Measurements from ENCODE around the gene STEEP1.

STEEP1 gene

DNA sequence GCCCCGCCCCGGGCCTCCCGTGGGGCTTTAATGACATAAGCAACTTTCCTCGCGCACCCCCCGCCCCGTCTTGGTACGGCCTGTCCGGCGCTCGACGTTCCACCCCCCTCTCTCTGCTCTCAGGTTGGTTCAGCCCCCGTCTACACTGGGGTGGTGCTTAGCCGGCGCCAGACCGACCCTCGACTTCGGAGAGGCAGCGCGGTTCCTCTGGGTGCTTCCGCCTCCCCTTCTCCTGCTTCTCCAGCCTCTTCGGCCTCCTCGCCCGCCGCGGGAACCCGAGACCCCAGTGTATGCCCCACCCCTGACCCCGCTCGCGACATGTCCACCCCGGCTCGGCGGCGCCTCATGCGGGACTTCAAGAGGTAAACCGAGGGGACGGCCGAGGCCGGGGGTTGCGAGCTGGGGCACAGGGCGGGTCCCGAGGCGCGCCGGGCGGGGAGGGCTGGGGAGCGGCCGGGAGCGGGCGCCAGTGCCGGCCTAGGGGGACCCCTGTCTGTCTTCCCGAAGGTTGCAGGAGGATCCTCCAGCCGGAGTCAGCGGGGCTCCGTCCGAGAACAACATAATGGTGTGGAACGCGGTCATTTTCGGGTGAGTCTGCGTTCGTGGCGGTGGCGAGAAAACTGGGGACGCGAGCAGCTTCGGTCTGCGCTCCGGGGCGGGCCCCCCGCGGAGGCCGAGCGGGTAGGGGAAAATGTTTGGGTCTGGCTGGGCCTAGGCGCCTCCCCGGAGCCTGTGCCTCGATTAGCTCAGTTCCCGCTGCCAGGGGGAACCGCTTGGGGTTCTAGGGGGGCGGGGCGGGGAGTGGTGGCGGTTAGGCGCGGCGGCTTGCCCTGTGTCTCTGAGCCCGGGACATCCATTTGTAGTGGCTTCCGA, 9.4 kb upstream of the STEEP1 start, which contains the start of gene UBE2A:
TSS of gene UBE2A (plus strand) at position 170 of the 873 bp plus-strand sequence. CDS start at position 319, 149 bp downstream.
- H3K36me3 ChIP-seq (ENCODE audit: control insufficient read depth, insufficient read depth, low read length), result peaks cover 9% of the 10 kb centered on the region

DNA sequence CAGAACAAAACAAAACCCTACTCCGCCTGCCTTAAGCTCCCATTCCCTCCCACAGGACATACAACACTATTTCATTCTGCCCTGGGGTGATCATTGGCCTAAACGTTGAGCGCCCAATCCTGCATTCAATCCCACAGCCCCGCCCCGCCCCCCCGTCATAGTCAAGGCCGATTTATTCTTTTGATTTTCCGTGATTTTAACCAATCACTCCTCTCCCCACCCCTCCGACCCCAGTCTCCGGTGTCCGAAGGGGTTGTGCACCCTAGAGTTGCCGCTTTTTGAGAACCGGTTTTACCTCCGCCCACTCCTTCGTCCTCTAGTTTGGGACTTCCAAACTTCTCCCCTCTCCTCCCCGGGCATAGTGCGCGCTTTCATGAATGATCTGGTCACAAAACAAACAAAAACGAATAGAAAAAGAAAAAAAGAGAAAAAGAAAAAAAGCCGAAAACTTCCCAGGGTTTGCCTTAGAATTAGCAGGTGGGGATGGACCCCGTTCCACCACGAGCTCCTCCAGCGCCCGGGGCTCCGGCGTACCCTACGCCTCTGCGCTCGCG, 8.7 kb upstream of the STEEP1 start:
- Histone ChIP-seq H3K4me1 (ENCODE audit: control insufficient read depth, insufficient read depth, low read length, poor library complexity, severe bottlenecking) (no peaks in the 10 kb centered on the region), H3K4me3 (ENCODE audit: extremely low read depth, insufficient read depth, low read length, poor library complexity, severe bottlenecking) (peak overlapping the region; percentile 63), H3K27ac (ENCODE audit: low read depth, low read length, severe bottlenecking) (peak overlapping the region; percentile 75), H3K9me3 (ENCODE audit: control insufficient read depth, low read length) (no peaks in the 10 kb centered on the region), H3K36me3 (ENCODE audit: control insufficient read depth, insufficient read depth, low read length) (peaks cover 9% of the 10 kb centered on the region)
- WGBS, 2 experiments (ENCODE audit: insufficient coverage in 2 of 2), result 1% methylated on average over 10 of the region's 30 CpGs; no CpG with 5 or more reads in 1 of the 2 experiments

More for the DNA sequence above, 9.4 kb upstream of the STEEP1 start, which contains the start of gene UBE2A:
- Histone ChIP-seq H3K4me1 (ENCODE audit: control insufficient read depth, insufficient read depth, low read length, poor library complexity, severe bottlenecking) (no peaks in the 10 kb centered on the region), H3K9me3 (ENCODE audit: control insufficient read depth, low read length) (no peaks in the 10 kb centered on the region), H3K27ac (ENCODE audit: low read depth, low read length, severe bottlenecking) (peak within 1 kb of the TSS; percentile 75), H3K4me3 (ENCODE audit: extremely low read depth, insufficient read depth, low read length, poor library complexity, severe bottlenecking) (peak within 1 kb of the TSS; percentile 63)
- 0 to 1% methylated on average over 25 to 32 of the region's 86 CpGs for WGBS, 2 experiments (ENCODE audit: insufficient coverage in 2 of 2)

DNA sequence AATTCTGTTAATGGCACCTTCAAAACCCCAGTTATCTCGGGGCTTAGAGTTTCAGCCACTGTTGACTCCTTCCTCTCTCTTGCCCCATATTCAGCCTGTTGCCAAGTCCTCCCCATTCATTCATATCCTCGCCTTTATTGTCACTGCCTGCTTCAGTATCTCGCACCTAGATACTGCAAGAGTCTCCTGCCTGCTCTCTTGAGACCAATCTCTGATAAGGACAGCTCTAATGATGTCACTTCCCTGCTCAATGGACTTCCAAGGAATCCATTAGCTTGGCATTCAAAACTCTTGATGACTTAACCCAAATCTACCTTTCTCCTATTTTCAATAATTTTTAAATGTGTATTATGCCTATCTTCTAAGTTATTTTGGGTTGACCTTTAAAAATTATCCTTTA, 8.0 kb upstream of the STEEP1 start:
- H3K27ac ChIP-seq (ENCODE audit: low read depth, low read length, severe bottlenecking), result no peak overlapping the region
- no peaks in the 10 kb centered on the region for H3K4me1 ChIP-seq (ENCODE audit: control insufficient read depth, insufficient read depth, low read length, poor library complexity, severe bottlenecking)
- peak overlapping the region; percentile 63 for H3K4me3 ChIP-seq (ENCODE audit: extremely low read depth, insufficient read depth, low read length, poor library complexity, severe bottlenecking)
- 90 to 100% methylated on average over 1 to 3 of the region's 3 CpGs for WGBS, 2 experiments (ENCODE audit: insufficient coverage in 2 of 2)
- H3K9me3 ChIP-seq (ENCODE audit: control insufficient read depth, low read length), result no peaks in the 10 kb centered on the region
- H3K36me3 ChIP-seq (ENCODE audit: control insufficient read depth, insufficient read depth, low read length), result peaks cover 9% of the 10 kb centered on the region

DNA sequence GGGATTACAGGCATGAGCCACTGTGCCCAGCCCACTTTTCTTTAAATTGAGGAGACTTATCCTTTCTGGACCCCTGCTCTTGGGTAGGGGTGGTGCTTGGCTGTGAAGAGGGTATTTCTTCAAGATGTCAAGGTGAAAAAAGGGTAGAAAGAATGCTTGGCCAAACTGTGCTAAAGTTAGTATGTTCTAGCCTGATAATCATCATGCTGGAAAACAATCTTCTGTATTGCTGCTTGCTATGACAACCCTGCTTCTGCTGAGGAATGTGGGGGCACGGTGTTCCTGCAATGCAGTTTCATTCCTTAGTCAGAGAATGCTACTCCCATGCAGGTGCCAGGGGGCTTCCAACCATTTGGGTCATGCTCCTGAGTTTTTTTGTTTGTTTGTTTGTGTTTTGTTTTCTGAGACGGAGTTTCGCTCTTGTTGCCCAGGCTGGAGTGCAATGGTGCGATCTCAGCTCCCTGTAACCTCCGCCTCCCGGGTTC, 5.2 kb upstream of the STEEP1 start:
- H3K4me1 ChIP-seq (ENCODE audit: control insufficient read depth, insufficient read depth, low read length, poor library complexity, severe bottlenecking), result no peaks in the 10 kb centered on the region
- no peak overlapping the region for H3K4me3 ChIP-seq (ENCODE audit: extremely low read depth, insufficient read depth, low read length, poor library complexity, severe bottlenecking)
- WGBS, 2 experiments (ENCODE audit: insufficient coverage in 2 of 2), result 83 to 100% methylated on average over 1 of the region's 6 CpGs
- H3K36me3 ChIP-seq (ENCODE audit: control insufficient read depth, insufficient read depth, low read length), result no peaks in the 10 kb centered on the region
- H3K9me3 ChIP-seq (ENCODE audit: control insufficient read depth, low read length), result no peaks in the 10 kb centered on the region
- no peak overlapping the region for H3K27ac ChIP-seq (ENCODE audit: low read depth, low read length, severe bottlenecking)

DNA sequence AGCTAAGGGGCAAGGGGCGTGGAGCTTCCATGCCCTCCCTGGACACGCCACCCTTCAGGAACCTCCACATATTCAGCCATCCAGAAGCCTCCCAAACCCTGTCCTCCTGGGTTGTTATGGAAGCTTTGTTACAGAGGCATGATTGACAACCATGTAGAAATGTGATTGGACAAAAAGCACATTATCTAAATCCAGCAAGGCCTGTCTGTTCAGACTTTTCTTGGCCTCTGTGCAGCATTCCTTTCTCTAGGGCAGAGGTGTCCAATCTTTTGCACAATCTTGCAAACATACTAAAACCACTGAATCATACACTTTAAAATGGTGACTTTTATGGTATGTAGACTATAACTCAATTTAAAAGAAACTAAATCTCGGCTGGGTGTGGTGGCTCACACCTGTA, 12.7 kb downstream of the STEEP1 start:
- WGBS, 2 experiments (ENCODE audit: insufficient coverage in 2 of 2), result no CpG with 5 or more reads among the region's 3 CpGs
- no peaks in the 10 kb centered on the region for H3K4me1 ChIP-seq (ENCODE audit: control insufficient read depth, insufficient read depth, low read length, poor library complexity, severe bottlenecking)
- no peaks in the 10 kb centered on the region for H3K9me3 ChIP-seq (ENCODE audit: control insufficient read depth, low read length)
- peaks cover 5% of the 10 kb centered on the region for H3K36me3 ChIP-seq (ENCODE audit: control insufficient read depth, insufficient read depth, low read length)
- no peak overlapping the region for H3K27ac ChIP-seq (ENCODE audit: low read depth, low read length, severe bottlenecking)
- no peak overlapping the region for H3K4me3 ChIP-seq (ENCODE audit: extremely low read depth, insufficient read depth, low read length, poor library complexity, severe bottlenecking)

DNA sequence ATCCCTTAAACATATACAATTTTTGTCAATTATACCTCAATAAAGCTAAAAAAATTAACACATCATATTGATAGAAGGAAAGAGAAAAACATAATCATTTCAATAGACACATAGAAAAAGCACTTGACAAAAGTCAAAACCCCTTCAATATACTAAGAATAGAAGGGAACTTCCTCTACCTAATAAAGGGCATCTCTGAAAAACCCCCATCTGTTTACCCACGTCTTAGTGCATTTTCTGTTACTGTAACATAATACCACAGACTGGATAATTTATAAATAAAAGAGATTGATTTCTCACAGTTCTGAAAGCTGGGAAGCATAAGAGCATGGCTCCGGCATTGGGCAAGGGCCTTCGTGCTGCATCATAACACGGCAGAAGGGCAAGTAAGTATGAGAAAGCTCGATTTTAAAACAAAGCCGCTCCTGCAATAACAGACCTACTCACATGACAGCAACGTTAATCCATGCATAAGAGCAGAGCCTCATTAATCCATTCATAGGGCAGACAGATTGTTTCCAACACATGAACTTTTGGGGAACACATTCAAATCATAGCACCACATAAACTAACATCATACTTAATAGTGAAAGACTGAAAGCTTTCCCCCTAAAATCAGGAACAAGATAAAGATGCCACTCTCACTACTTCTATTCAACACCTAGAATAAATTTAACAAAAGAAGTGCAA, 15.7 kb downstream of the STEEP1 start:
- no peaks in the 10 kb centered on the region for H3K36me3 ChIP-seq (ENCODE audit: control insufficient read depth, insufficient read depth, low read length)
- no peak overlapping the region for H3K27ac ChIP-seq (ENCODE audit: low read depth, low read length, severe bottlenecking)
- no peaks in the 10 kb centered on the region for H3K9me3 ChIP-seq (ENCODE audit: control insufficient read depth, low read length)
- no peaks in the 10 kb centered on the region for H3K4me1 ChIP-seq (ENCODE audit: control insufficient read depth, insufficient read depth, low read length, poor library complexity, severe bottlenecking)
- no CpG with 5 or more reads among the region's 7 CpGs for WGBS, 2 experiments (ENCODE audit: insufficient coverage in 2 of 2)
- no peak overlapping the region for H3K4me3 ChIP-seq (ENCODE audit: extremely low read depth, insufficient read depth, low read length, poor library complexity, severe bottlenecking)

DNA sequence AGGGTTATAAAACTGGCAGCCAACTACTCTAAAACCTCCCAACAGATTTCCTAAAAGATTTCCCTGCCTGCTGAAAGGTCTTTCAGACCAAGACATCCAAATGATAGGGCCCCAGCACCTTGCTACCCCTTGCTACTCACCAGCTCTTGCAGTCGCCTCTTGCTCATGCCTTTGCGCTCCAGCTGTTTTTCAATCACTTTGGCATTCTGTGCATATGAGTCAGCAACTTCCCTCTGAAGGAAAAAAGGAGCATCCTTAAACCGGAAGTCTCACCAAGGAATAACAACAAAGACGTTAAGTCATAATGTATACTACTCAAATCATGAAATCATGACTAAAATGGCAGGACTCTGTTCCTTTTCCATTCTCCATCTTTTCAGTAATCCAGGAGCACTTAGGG, 24.0 kb downstream of the STEEP1 start:
- no peaks in the 10 kb centered on the region for H3K9me3 ChIP-seq (ENCODE audit: control insufficient read depth, low read length)
- no peaks in the 10 kb centered on the region for H3K36me3 ChIP-seq (ENCODE audit: control insufficient read depth, insufficient read depth, low read length)
- H3K4me1 ChIP-seq (ENCODE audit: control insufficient read depth, insufficient read depth, low read length, poor library complexity, severe bottlenecking), result peaks cover 7% of the 10 kb centered on the region
- peak overlapping the region; percentile 57 for H3K27ac ChIP-seq (ENCODE audit: low read depth, low read length, severe bottlenecking)
- WGBS, 2 experiments (ENCODE audit: insufficient coverage in 2 of 2), result 73% methylated on average over 2 of the region's 4 CpGs; no CpG with 5 or more reads in 1 of the 2 experiments
- no peak overlapping the region for H3K4me3 ChIP-seq (ENCODE audit: extremely low read depth, insufficient read depth, low read length, poor library complexity, severe bottlenecking)

DNA sequence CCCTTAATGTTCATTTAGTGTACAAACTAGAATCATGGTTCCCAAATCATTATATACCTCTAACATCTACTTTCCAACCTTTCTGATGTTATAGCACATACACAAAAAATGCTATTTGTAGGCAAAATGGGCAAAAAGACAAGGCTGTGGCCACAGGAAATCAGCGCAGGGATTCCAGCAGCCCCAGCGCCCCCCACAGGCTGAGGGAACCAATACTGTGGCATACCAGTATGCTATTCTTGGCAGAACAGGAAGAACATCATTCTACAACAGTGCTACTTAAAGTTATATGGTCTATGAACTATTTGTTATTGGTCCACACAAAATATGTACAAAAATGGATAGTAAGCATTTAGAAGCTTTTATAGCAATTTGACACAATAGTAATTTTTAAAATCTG, 25.3 kb downstream of the STEEP1 start:
- Histone ChIP-seq H3K4me3 (ENCODE audit: extremely low read depth, insufficient read depth, low read length, poor library complexity, severe bottlenecking) (no peak overlapping the region), H3K9me3 (ENCODE audit: control insufficient read depth, low read length) (no peaks in the 10 kb centered on the region), H3K4me1 (ENCODE audit: control insufficient read depth, insufficient read depth, low read length, poor library complexity, severe bottlenecking) (peaks cover 7% of the 10 kb centered on the region), H3K36me3 (ENCODE audit: control insufficient read depth, insufficient read depth, low read length) (no peaks in the 10 kb centered on the region), H3K27ac (ENCODE audit: low read depth, low read length, severe bottlenecking) (no peak overlapping the region)
- WGBS, 2 experiments (ENCODE audit: insufficient coverage in 2 of 2), result no CpG with 5 or more reads among the region's 2 CpGs

DNA sequence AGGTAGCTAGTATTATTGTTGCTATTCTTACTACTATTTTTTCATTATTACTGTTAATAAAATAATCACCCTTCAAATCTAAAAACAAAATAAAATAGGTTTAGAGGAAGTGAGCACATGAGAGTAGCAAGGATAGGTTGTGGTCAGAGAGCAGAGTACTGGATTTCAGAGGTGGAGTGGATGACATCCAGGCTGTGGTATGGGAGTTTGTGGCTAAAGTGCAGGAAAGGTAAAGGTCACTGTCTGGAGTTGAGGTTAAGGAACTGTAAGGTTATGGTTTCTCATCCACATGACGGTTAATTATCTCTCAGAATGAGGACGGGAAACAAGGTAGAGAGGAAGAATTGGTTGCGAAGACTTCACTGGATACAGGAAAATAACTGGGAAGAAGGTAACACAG, 27.7 kb downstream of the STEEP1 start:
- WGBS, 2 experiments (ENCODE audit: insufficient coverage in 2 of 2), result 67% methylated on average over 3 of the region's 3 CpGs; no CpG with 5 or more reads in 1 of the 2 experiments

DNA sequence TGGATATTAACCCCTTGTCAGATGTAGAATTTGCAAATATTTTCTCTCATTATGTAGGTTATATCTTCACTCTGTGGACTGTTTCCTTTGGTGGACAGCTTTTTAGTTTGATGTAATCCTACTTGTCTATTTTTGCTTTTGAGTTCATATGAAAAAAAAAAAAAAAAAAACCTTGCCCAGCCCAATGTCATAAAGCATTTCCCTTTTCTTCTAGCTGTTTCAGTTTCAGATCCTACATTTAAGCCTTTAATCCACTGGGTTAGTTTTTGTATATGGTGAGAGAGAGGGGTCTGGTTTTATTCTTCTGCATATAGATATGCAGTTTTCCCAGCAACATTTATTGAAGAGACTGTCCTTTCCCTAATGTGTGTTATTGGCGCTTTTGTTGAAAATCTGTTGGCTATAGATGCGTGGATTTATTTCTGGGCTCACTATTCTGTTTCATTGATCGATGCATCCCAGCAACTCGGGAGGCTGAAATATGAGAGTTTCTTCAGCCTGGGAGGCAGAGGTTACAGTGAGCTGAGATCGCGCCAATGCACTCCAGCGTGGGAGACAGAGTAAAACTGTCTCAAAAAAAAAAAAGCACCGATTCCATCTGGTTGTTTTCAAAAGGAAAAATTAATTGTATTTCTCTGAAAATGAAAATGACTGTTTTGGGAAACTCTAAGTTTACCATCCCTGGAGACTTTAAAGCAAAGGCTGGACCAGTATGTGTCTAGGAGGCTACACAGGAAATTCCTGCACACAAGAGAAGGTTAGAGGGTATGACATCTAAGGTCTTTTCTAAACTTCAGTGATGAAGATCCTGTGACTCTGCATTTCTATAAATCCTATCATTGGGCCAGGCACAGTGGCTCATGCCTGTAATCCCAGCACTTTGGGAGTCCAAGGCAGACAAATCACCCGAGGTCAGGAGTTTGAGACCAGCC, 35.6 kb downstream of the STEEP1 start:
- no peaks in the 10 kb centered on the region for H3K9me3 ChIP-seq (ENCODE audit: control insufficient read depth, low read length)
- H3K4me1 ChIP-seq (ENCODE audit: control insufficient read depth, insufficient read depth, low read length, poor library complexity, severe bottlenecking), result no peaks in the 10 kb centered on the region
- 87% methylated on average over 6 of the region's 9 CpGs; no CpG with 5 or more reads in 1 of the 2 experiments for WGBS, 2 experiments (ENCODE audit: insufficient coverage in 2 of 2)
- no peaks in the 10 kb centered on the region for H3K36me3 ChIP-seq (ENCODE audit: control insufficient read depth, insufficient read depth, low read length)
- no peak overlapping the region for H3K4me3 ChIP-seq (ENCODE audit: extremely low read depth, insufficient read depth, low read length, poor library complexity, severe bottlenecking)
- no peak overlapping the region for H3K27ac ChIP-seq (ENCODE audit: low read depth, low read length, severe bottlenecking)

More for the DNA sequence above, 27.7 kb downstream of the STEEP1 start:
- Histone ChIP-seq H3K9me3 (ENCODE audit: control insufficient read depth, low read length) (no peaks in the 10 kb centered on the region), H3K36me3 (ENCODE audit: control insufficient read depth, insufficient read depth, low read length) (no peaks in the 10 kb centered on the region), H3K4me1 (ENCODE audit: control insufficient read depth, insufficient read depth, low read length, poor library complexity, severe bottlenecking) (peaks cover 7% of the 10 kb centered on the region), H3K4me3 (ENCODE audit: extremely low read depth, insufficient read depth, low read length, poor library complexity, severe bottlenecking) (no peak overlapping the region), H3K27ac (ENCODE audit: low read depth, low read length, severe bottlenecking) (no peak overlapping the region)
